Vagina (tissue), 2 donors: ENCODE measurements around the gene ATP11C.

Experiments used
- POLR2A ChIP-seq, 2 donors: fragments of 450-650 bp; IDR thresholded peaks; one replicate each; pipeline ENCODE4 v1.6.1; 2017; ENCODE audit warnings: antibody characterized with exemption in 2 of 2, mild to moderate bottlenecking in 2 of 2, moderate library complexity in 2 of 2
- POLR2AphosphoS5 ChIP-seq, 2 donors: sonication (generic); formaldehyde crosslinking; IDR thresholded peaks; one replicate each; pipeline ENCODE4 v1.9.0; 2017; ENCODE audit warnings: antibody characterized with exemption in 2 of 2, mild to moderate bottlenecking in 2 of 2, low read depth in 1 of 2; ENCODE audit not compliant: insufficient read depth in 1 of 2
- TF ChIP-seq, protein P1 (sequence below), 3 experiments: fragments of 450-650 bp in 2 of 3; fragments of 200-600 bp in 1 of 3; sonication (generic) in 1 of 3; IDR thresholded peaks; one replicate each; pipeline ENCODE4 v1.5.1; 2017 to 2019; ENCODE audit warnings: antibody characterized with exemption in 3 of 3, mild to moderate bottlenecking in 2 of 3, moderate library complexity in 2 of 3

DNA sequence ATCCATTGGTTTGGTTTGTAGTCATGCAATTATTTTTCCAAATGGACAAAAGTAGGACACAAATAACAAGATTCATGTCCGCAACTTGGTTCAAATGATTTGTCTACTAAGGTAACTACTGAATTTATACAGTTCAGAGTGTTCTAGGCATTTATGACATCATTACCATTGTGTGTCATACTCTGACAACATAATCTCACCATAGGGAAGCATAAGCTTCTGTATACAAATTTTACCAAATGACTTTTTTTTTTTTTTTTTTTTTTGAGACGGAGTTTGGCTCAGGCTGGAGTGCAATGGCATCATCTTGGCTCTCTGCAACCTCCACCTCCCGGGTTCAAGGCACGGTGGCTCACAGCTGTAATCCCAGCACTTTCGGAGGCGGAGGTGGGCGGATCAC, 32.6 kb upstream of the ATP11C start, which contains the start of gene CXorf66:
- TF ChIP-seq POLR2A (IDR thresholded peaks at IDR 0.05), result no peak
- TF ChIP-seq, protein P1, sequence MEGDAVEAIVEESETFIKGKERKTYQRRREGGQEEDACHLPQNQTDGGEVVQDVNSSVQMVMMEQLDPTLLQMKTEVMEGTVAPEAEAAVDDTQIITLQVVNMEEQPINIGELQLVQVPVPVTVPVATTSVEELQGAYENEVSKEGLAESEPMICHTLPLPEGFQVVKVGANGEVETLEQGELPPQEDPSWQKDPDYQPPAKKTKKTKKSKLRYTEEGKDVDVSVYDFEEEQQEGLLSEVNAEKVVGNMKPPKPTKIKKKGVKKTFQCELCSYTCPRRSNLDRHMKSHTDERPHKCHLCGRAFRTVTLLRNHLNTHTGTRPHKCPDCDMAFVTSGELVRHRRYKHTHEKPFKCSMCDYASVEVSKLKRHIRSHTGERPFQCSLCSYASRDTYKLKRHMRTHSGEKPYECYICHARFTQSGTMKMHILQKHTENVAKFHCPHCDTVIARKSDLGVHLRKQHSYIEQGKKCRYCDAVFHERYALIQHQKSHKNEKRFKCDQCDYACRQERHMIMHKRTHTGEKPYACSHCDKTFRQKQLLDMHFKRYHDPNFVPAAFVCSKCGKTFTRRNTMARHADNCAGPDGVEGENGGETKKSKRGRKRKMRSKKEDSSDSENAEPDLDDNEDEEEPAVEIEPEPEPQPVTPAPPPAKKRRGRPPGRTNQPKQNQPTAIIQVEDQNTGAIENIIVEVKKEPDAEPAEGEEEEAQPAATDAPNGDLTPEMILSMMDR (IDR thresholded peaks at IDR 0.05), result no peak
- no peak for TF ChIP-seq POLR2AphosphoS5 (IDR thresholded peaks at IDR 0.05; ENCODE audit: insufficient read depth in 1 of 2, low read depth in 1 of 2)
